GM21447 (cell line): Measurements from ENCODE around the gene AGPAT2.

Experiments used
- ATAC-seq: cut with Tn5 transposase; IDR thresholded peaks from one replicate; pipeline ENCODE4 v1.9.1; 2021; ENCODE audit not compliant: unreplicated experiment

Gene AGPAT2

DNA sequence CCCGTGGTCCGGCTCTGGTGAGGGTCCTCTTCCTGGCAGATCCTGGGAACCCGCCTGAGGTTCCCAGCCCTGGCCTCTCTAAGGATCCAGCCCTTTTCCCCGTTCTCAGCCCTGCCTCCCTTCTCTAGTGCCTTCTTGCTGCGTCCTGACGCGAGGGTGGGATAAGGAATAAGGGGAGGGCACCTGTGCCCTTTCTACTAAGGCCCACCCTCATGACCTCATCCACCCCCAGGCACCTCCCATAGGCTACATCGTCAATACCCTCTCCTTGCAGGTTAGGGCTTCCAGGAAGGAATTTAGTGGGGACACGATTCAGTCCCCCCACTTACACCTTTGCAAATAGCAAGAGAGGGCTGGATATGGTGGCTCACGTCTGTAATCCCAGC is 14.4 kb upstream of the AGPAT2 start:
- ATAC-seq: no peak

DNA sequence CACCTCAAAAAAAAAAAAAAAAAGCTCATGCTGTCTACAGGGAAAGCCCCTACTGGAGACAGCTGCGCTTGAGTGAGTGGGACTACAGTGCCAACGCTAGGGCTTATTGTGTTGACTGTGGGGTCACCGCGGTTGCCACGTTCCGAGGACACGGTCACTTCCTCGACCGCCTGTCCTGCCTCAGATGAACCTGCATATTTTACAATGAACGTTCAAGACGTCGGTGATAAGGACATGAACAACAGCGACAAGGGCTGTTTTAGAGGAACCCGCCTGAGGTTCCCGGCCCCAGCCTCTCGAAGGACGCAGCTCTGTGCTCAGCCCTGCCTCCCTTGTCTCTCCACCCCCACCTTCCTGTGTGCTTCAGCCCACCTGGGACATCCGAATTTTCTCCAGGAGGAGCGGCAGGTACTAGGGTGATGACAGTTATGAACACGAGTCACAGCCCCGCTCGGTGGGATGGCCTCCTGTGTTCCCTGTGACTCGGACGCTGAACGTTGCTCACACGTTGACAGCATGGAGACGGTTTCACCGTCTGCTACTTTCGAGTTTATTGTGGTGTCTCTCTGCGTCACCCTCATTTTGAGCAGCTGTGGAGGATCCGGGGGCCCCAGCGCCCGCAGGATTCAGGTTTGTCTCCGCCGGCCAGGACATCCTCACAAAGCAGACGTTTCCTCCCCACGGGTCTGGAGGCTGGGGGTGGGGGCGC is 13.9 kb upstream of the AGPAT2 start:
- ATAC-seq: peak; percentile 58

DNA sequence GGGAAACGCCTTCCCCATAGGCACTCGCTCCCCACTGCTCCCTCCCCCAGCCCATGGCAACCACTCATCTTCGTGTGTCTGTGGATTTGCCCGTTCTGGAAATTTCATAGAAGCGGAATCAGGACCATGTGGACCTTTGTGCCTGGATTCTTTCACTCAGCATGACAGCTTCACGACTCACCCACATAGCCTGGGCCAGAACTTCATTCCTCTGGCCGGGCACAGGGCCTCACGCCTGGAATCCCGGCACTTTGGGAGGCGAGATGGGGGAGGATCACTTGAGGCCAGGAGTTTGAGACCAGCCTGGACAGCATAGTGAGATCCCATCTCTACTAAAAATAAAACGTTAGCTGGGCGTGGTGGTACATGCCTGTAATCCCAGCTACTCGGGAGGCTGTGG is 13.0 kb upstream of the AGPAT2 start:
- no peak for ATAC-seq

DNA sequence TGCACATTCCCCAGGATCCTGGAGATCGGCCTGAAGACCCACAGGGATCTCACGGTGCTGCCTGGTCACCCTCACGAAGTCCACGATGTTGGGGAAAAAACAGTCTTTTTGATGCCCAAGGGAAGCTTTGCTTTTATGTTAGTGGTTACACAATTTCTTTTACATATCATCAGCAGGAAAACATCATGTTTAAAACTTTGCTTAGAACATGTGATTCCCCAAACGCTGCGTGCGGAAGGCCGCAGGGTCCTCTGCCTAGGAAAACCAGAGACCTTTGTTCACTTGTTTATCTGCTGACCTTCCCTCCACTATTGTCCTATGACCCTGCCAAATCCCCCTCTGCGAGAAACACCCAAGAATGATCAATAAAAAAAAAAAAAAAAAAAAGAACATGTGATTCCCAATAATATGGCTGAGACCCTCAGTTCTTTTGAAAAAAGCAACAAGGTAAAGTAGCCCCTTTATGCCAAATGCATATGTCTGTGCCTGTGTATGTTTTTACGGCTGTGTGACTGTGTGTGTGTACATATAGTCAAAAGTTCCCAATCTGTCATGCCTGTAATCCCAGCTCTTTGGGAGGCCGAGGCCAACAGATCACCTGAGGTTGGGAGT is 11.5 kb upstream of the AGPAT2 start:
- no peak for ATAC-seq

DNA sequence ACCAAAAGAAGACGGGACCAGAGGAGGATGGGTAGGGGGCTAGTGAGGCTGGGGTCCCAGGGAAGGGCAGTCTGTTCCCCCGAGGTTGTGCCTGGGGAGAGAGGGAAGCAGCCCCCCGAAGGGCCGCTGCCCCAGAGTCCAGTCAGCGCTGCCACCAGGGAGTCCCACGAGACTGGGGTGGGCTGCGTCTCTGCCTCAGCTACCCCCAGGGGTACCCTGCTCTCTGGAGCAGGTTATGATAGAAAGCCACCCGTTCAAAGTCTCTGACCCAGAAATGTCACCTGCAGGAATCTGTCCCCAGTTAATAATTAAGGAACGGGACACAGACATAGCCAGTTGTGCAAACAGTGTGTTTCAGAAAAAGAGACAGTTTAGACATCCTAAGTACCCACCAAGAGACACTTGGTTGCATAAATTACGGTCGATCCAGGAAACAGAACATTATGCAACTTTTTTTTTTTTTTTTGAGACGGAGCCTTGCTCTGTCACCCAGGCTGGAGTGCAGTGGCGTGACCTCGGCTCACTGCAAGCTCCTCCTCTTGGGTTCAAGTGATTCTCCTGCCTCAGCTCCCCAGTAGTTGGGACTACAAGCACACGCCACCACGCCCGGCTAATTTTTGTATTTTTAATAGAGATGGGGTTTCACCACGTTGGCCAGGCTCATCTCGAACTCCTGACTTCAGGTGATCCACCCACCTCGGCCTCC is 10.7 kb upstream of the AGPAT2 start:
- ATAC-seq: no peak

DNA sequence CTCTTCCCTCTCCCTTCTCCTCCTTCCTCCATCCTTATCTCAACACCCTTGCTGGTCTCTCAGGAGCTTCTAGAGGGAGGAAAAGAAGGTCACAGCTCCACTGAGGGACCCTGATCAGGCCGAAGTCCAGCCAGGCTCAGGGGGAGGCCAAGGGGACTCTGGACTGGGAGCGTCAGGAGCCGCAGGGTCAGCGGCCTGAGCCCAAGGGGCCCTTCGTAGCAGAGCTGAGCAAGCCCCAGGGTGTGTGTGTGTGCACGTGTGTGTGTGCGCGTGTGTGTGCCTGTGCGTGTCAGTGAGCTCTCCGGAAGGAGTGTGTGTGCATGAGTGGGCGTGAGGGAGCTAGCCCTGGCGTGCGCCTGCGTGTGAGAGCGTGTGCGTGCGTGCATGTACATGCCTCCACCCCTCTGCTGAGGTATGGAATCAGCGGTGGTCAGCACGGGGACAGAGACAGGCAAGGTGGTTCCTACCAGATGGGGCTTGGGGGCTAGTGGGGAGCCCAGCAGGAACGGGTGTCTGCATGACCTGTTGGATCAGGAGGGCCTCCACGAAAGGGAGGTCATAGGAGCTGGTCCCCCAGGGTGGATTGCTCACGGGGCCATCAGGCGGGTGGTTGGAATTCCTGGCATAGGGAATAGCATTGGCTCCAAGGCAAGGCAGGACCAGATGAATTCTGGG is 10.0 kb upstream of the AGPAT2 start:
- ATAC-seq: no peak

DNA sequence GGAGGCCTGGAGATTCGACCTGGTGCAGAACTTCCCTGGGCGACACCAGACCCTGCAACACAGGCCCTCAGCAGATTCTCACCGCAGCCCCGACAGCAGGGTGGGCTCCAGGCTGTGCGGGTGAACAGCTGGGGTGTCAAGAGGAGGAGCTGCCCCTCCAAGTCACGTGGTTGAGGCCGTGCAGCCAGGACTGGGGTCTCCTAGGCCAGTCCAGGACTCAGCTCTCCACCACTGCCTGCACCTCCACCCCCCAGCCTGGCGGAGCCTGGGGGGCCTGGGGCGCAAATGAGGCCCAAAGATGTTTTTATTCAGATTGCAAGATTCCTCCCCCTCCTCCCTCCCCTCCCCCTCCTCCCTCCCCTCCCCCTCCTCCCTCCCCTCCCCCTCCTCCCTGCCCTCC is 9.2 kb upstream of the AGPAT2 start:
- ATAC-seq: no peak

DNA sequence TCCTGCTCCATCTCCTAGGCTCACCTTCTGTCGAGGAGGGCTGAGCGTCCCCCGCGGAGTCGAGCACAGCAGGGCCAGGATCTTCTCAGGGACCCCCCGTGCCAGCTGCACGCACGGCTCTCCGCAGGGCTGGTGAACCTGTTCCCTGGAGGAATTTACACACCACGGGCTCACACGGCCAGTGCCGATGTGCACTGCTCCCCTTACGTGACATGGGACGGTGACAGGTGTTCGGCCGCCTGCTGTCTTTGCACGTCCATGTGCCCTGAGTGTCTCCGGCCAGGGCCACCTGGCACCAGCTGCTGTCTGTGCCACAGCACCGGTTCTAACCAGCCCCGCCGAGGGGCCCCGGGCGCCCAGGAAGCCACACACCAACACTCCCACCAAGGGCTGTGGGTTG is 8.7 kb upstream of the AGPAT2 start:
- ATAC-seq: no peak

DNA sequence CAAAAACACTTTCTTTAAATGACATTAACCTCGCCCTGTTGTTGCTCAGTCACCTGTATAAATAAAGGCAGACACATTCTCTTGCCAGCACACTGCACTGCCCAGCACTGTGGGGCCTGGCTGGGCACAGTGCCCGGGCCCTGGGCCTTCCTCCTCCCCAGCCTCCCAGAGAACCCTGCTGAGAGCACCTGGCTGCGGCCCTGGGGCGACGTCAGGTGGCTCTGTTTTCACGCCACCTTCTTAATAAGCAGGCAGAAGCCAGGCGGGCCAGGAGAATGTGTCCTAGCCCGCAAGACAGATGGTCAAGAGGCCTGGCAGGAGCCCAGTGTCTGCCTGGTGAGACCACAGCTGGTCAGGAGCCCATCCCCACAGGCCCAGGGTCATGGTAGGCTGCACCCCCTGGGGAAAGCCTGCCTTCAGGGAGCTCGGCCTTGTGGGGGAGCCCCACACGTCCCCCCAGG is 8.2 kb upstream of the AGPAT2 start:
- no peak for ATAC-seq

DNA sequence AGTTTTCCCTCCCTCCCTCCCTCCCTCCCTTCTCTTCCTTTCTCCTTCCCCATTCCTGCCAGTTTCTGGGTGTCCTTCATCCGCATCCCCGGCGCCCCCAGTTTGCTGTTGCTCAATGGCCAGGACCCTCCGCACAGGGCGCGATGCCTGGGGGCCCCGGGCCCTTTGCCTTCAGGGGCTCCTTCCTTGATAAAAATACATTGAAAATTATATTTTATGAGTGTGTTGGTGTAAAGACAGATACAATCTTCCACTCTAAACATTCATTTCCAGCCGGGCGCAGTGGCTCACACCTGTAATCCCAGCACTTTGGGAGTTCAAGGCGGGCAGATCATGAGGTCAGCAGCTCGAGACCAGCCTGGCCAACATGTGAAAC is 7.6 kb upstream of the AGPAT2 start:
- ATAC-seq: no peak

DNA sequence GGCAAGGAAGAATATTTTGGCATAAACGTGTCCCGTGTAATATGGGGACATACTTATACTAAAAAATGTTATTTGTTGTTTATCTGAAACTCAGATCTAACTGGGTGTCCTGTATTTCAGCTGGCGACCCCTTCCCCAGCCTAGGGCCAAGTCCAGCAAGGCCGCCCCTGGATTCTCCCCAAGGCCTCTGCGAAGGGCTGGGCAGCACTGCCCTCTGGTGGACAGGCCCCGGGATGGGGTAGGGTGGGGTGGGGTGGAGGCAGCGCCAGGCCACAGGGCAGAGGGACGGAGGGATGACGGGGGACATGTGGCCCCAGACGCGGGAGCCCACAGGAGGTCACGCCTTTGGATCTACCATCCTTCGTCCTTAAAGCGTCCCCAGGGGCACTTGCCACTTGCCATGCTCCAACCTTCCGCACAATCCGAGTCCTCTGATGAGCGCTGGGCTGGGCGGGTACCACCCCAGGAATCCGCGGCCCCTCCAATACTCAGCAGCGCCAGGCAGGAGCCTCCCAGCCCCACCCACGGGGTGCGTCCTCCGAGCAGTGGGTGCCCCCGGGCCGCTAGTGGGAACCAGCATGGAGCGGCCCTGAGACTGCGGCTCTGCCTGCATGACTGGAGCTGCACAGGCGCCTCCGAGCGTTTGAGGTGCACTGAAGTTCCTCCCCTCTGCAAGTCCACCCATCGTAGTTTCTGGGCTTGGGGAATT is 7.1 kb upstream of the AGPAT2 start:
- no peak for ATAC-seq

DNA sequence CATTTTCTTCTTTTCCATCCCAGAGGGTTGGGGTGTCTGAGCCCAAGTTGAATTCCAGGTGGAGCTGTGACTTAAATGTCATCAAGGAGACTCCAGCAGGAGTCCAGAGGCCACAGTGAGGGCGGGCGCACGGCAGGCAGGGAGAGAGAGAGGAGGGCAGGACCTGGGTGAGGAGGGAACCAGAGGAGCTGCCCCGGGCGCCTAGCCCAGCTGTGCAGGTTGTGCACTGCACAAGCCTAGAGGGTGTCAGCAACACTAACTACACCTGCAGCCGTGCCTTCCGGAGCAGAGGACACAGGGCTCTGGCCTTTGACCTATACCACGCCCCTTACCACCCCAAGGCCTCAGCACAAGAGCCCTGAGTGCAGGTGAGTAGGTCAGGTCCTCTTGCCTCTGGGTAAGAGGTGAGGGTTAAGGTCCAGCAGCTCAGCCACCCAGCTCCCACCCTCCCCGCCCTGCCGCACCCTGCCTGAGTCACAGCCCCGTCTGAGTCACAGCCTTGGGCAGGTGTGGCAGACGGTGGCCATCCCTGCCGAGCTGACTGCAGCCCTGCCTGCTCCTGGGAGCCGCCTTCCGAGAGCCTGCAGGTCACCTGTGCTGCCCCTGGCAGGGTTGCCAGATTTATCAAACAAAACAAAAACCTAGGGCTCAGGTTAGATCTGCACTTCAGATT is 6.4 kb upstream of the AGPAT2 start:
- ATAC-seq: no peak

DNA sequence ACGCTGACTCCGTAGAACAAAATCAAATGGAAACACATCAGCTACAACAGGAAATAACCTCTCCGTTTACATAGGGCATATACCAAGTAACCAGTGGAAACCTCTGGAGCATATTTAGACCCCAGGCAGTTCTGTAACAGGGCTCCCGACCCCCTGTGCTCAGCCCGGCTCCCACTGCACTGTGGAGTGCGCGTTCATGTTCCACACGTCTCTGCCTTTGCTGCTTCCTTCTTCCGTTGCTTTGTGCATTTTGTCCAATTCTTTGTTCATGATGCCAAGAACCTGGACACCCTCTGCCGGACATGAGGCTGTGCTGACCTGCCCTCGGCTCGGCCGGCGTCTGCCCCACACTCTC is 5.9 kb upstream of the AGPAT2 start:
- ATAC-seq: no peak

DNA sequence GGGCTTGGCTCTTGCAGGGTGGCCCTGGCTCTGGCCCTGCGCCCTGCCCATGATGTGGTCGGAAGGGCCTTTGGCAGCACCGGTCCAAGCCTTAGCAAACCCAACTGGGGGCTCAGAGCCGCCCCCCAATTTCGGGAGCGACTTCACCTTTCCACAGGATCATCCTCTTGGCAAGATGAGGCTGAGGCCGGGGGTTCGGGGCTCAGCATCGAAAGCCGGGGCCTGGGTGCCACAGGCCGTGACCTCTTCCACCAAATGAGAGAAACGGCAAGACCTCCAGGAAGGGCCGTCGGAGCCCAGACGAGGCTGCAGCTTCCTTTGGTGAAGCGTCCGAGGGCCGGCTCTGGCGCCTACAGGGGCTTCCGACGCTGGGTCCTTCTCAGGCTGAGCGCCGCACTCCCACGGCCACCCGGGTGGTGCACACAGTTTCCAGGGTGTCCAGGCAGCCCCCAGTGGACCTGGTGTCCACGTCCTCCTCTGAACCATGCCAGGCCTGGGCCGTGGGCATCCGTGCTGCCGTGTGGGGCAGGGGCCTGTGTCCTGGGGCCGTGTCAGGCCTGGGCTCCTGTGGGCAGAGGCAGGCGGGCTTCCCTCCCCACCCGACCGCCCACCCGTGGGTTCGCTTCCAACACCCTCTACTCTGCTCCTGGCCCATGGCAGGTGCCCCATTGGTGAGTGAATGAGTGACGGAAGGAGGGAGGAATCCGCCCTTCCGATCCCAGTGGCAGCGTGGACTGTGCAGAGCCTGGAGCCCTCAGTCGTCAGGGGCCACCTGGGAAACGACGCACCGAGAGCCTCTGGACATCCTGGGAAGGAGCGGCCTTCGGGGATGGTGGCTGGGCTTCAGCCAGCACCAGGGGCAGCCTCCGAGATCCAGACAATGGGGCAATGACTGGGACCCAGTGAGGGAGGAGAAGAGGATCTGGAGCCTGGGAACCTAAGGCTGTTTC is 5.2 kb upstream of the AGPAT2 start:
- ATAC-seq: no peak

DNA sequence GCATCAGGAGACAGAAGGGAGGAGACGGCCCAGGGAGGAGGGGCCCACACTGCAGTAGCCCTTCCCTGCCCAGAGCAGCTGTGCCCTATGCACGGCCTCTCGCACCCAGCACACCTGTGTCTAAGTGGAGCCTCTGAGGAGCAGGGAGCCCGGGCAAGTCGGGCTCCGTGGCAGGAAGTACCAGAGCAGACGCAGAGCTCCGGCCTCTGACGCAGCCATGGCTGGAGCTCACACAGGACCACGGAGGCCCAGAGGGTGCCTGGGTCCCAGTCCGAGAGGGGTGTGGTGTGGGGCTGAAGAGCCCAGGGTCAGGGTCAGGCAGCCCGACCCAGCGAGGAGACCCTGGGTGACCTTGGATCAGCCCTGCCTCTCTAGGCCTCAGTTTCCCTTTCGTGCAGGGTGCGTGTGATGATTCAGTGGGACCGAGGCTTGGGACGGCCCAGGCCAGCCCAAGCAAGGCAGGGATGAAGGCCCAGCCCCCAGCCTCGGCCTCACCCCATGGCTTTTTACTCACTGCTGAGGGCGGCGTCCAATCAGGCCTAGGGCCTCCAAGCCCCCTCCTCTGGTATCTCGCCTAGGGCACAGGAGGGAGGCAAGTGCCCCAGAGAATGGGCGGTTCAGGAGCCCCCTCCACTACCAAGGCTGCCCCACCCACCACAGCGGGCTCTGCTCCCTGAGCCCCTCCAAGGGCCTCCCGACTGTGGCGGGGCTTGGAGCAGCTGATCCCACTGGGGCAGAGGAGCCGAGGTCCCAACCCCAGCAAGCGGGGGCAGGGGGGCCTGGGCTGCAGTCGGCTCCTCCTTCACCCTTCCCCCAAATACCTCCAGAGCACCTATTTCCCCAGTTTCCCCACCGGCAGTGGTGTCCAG is 4.3 kb upstream of the AGPAT2 start:
- ATAC-seq: no peak

DNA sequence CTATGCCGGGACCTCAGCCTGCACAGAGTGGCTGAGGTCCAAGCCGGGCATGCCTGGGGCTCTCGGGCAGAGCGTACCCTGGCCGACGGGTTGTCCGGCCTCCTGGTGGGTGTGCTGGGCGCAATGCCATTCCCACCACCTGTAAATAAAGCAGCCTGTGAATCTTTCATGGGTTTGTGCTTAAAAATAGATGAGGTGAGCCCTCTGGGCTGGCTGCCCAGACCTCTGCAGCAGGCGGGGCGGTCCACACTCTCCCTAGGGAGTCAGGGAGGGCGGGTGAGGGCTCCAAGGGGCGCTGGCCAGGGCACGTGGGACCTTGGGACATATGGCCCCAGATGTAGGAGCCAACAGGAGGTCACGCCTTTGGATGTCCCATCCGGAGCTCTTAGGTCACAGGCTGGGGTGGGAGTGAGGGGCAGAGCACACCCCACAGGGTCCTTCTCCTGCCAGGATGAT is 3.6 kb upstream of the AGPAT2 start:
- ATAC-seq: no peak

DNA sequence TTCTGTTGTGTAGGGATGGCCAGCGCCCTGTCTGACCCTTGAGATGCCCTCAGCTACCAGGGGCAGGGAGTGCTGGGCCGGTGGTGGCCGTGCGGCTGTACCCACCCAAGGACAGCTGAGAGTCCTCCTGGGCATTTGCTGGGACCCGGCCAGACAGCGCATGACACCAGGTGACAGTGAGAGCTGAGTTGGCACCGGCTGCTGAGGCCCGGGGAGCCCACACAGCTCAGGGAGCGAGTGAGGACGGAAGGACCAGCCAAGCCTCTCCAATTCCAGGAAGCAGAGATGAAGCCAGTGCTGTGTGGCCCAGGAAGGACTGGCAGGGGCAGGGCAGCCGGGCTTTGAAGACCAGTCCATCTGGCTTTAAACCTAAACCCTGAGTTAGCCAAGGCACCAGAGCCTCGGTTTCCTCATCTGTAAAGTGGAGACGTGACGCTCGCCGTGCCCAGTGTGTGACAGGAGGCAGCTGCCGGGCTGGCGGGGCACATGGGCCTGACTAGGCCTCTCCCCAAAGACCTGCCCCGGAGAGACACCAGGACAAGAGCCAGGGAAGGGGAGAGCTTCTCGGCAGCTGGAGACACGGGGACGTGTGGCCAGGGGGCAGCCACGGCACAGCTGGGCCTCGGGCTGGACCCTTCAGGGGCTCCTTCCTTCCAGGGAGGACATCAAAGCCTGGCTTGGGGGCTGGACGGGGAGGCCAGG is 3.0 kb upstream of the AGPAT2 start:
- ATAC-seq: no peak

DNA sequence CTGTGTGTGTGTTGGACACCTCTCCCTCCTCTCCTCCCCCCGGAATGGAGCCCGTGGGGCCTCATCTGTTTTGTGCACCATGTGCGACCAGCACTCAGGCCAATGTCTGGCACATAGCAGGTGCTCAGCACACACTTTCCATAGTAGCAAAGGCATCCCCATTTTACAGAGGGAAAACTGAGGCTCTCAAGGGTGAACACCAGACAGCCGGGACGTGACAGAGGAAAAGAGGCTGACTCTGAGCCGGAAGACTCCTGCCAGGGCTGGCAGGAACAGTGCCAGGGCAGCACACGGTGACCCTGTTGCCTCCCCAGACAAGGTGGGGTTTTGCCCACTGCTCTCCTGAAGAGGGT is 1.8 kb upstream of the AGPAT2 start:
- ATAC-seq: no peak
